Fibroblast of gingiva (primary cell): ENCODE results near the gene HEPACAM2.

ENCODE experiments used
- DNase-seq: peaks from one replicate; pipeline ENCODE4 v3.0.0-alpha.2; 2011; ENCODE audit warnings: low read depth

HEPACAM2 gene

GRCh38 chr7:93147363-93147762, 78.9 kb downstream of the HEPACAM2 start:
- peak; percentile 43 for DNase-seq

GRCh38 chr7:93146472-93147141, 79.7 kb downstream of the HEPACAM2 start:
- peak; percentile 4 for DNase-seq

GRCh38 chr7:93146036-93146435, 80.2 kb downstream of the HEPACAM2 start:
- DNase-seq: no peak

- no peak for DNase-seq
Measured at GRCh38 chr7:93145354-93145753, 80.9 kb downstream of the HEPACAM2 start.

- DNase-seq: no peak
Measured at GRCh38 chr7:93142127-93142526, 84.1 kb downstream of the HEPACAM2 start.

- no peak for DNase-seq
Measured at GRCh38 chr7:93140582-93141191, 85.6 kb downstream of the HEPACAM2 start.

GRCh38 chr7:93138576-93138975, 87.7 kb downstream of the HEPACAM2 start:
- DNase-seq: no peak
